Mesothelial cell of epicardium (in vitro differentiated cells): ENCODE data around the gene SNTB2. TPM values are rescaled to one million over a fixed set of nuclear protein-coding genes. Genes with fewer than 3 reads are reported as not detected.

Experiments
- DNase-seq, 2 experiments: peaks; one replicate each; pipeline ENCODE4 v3.0.0; 2021; ENCODE audit warnings: low spot score in 2 of 2; ENCODE audit not compliant: unreplicated experiment in 2 of 2
- H3K27ac Mint-ChIP-seq: 2 replicates; pipeline ENCODE4 v1.8.0; 2021; ENCODE audit warnings: mixed read lengths
- H3K27me3 Mint-ChIP-seq: 2 replicates; pipeline ENCODE4 v1.8.0; 2021; ENCODE audit warnings: low read depth, mixed read lengths
- H3K36me3 Mint-ChIP-seq: 2 replicates; pipeline ENCODE4 v1.8.0; 2021; ENCODE audit warnings: mixed read lengths
- H3K4me1 Mint-ChIP-seq: 2 replicates; pipeline ENCODE4 v1.8.0; 2021; ENCODE audit warnings: mixed read lengths
- H3K4me3 Mint-ChIP-seq: 2 replicates; pipeline ENCODE4 v1.8.0; 2021; ENCODE audit warnings: mild to moderate bottlenecking, moderate library complexity, mixed read lengths
- H3K9me3 Mint-ChIP-seq: 2 replicates; pipeline ENCODE4 v1.8.0; 2021; ENCODE audit warnings: mixed read lengths
- CTCF ChIP-seq: fragments of 200-600 bp; sonication (generic); IDR thresholded peaks from one replicate; pipeline ENCODE4 v1.5.0; 2021; ENCODE audit warnings: antibody characterized with exemption; ENCODE audit not compliant: unreplicated experiment
- total RNA-seq: library from RNA; stranded (reverse); gene quantifications from 3 replicates; pipeline ENCODE4 v1.2.1, GENCODE V29; 2021

The SNTB2 gene
- total RNA-seq, 1 donor from 2014 or later: 26.7 TPM

GRCh38 chr16:69314534-69314933 lies 127.6 kb downstream of the SNTB2 start:
- Mint-ChIP-seq H3K4me3 (no peak overlapping the region), H3K4me1 (peaks cover 9% of the 10 kb centered on the region), H3K9me3 (no peaks in the 10 kb centered on the region), H3K27me3 (no peaks in the 10 kb centered on the region), H3K27ac (no peak overlapping the region), H3K36me3 (peaks cover 23% of the 10 kb centered on the region)
- no peak for DNase-seq
- no peak for TF ChIP-seq CTCF

DNA sequence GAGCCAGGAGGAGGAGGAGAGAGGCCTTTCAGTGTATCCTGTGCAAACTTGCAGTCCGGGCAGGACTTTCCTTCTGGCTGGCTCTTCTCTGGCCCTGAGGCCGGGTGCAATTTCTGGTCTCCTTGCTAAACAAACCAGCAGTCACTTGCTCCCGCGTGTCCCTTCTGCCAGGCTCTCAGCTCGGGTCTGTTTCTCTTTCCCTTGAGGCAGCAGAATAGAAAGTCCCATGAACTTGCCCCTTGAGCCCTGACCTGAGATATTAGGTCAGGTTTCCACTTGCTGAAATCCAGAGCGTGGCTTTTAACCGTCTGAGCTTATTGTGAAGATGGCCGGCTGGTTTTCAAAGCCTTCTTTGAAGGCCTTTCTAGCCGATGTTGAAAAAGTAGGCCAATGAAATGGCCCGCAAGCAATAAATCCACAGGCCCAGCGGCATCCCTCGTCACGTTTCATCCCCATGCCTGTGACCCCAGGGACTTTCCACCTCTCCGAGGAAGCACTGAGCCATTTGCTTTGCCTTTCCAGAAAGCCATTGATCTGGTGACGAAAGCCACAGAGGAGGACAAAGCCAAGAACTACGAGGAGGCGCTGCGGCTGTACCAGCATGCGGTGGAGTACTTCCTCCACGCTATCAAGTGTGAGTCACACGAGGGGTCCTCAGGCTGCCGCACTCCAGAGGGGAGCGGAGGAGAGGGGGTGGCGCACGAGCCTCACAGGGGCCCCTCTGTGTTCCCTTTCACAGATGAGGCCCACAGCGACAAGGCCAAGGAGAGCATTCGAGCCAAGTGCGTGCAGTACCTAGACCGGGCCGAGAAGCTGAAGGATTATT lies 128.7 kb downstream of the SNTB2 start:
- Mint-ChIP-seq H3K27ac (no peak overlapping the region), H3K9me3 (no peaks in the 10 kb centered on the region), H3K36me3 (peaks cover 25% of the 10 kb centered on the region), H3K4me1 (peaks cover 9% of the 10 kb centered on the region), H3K4me3 (no peak overlapping the region), H3K27me3 (no peaks in the 10 kb centered on the region)
- no peak for TF ChIP-seq CTCF
- no peak for DNase-seq

GRCh38 chr16:69316595-69317034 lies 129.7 kb downstream of the SNTB2 start:
- no peak for DNase-seq
- Mint-ChIP-seq H3K27ac (no peak overlapping the region), H3K4me1 (peaks cover 8% of the 10 kb centered on the region), H3K9me3 (no peaks in the 10 kb centered on the region), H3K36me3 (peaks cover 33% of the 10 kb centered on the region), H3K4me3 (no peak overlapping the region), H3K27me3 (no peaks in the 10 kb centered on the region)
- TF ChIP-seq CTCF: no peak

DNA sequence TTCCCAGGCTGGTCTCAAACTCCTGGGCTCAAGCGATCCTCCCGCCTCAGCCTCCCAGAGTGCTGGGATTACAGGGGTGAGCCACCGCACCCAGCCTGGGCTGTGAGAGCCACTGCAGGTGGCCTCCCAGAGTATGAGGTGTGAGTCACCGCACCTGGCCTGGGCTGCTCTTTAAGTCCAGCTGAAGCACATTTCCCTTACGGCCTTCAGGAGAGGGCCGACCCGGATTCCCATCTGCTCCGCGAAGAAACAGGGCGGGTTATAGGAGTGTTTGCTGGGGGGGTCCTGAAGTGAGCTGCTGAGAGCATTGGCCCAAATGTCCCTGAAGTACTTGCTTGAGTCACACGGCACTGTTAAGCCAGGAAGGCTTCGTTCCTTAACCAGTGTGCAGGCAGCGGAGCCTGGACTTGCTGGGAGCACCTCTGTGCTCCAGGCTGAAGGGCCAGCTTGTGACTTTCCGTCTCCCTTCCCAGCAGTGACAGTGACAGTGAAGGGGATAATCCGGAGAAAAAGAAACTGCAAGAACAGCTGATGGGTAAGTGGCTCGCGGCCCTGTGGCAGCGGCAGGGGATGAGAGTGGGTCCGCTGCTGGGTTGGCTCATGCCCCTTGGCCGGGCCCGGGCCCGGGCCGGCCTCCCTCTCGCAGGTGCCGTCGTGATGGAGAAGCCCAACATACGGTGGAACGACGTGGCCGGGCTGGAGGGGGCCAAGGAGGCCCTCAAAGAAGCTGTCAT lies 131.4 kb downstream of the SNTB2 start:
- Mint-ChIP-seq H3K27me3 (no peaks in the 10 kb centered on the region), H3K27ac (no peak overlapping the region), H3K4me1 (no peaks in the 10 kb centered on the region), H3K9me3 (no peaks in the 10 kb centered on the region), H3K4me3 (no peak overlapping the region), H3K36me3 (peaks cover 38% of the 10 kb centered on the region)
- no peak for TF ChIP-seq CTCF
- no peak for DNase-seq

GRCh38 chr16:69318911-69319289 lies 131.9 kb downstream of the SNTB2 start:
- Mint-ChIP-seq H3K4me3 (no peak overlapping the region), H3K27ac (no peak overlapping the region), H3K36me3 (peaks cover 36% of the 10 kb centered on the region), H3K27me3 (no peaks in the 10 kb centered on the region), H3K9me3 (no peaks in the 10 kb centered on the region), H3K4me1 (no peaks in the 10 kb centered on the region)
- DNase-seq: no peak
- no peak for TF ChIP-seq CTCF
